Keratinocyte (primary cell): ENCODE results near the gene USP13. TPM values are rescaled to one million over a fixed set of nuclear protein-coding genes. Genes with fewer than 3 reads are reported as not detected.

Experiments
- DNase-seq: peaks from one replicate; pipeline ENCODE4 v3.0.0-alpha.2; 2011; ENCODE audit warnings: low read depth, missing footprints, low spot score
- FAIRE-seq: peaks from 2 replicates; lab custom pipeline; 2011; peaks lifted over from hg19 to GRCh38; lab: Jason Lieb, UNC
- H2AFZ ChIP-seq: 2 replicates; pipeline ENCODE4 v1.6.0; 2012; ENCODE audit warnings: low read length, control low read depth, inconsistent platforms; ENCODE audit not compliant: control insufficient read depth
- H3K27ac ChIP-seq: 2 replicates; pipeline ENCODE4 v1.5.1; 2011; ENCODE audit warnings: low read length; ENCODE audit not compliant: control insufficient read depth, insufficient read depth
- H3K27me3 ChIP-seq: 3 replicates; pipeline ENCODE4 v1.6.0; 2011; ENCODE audit warnings: low read length; ENCODE audit not compliant: control insufficient read depth, insufficient read depth; ENCODE audit errors: extremely low read depth
- H3K36me3 ChIP-seq, 2 experiments: 2 replicates in 1 of 2; 3 replicates in 1 of 2; pipeline ENCODE4 v1.5.1; 2011; ENCODE audit warnings: low read length in 2 of 2, mild to moderate bottlenecking in 1 of 2; ENCODE audit not compliant: control insufficient read depth in 2 of 2, insufficient read depth in 2 of 2; ENCODE audit errors: extremely low read depth in 1 of 2
- H3K4me1 ChIP-seq: 3 replicates; pipeline ENCODE4 v1.5.1; 2011; ENCODE audit warnings: low read length; ENCODE audit not compliant: control insufficient read depth, insufficient read depth; ENCODE audit errors: extremely low read depth
- H3K4me2 ChIP-seq: 3 replicates; pipeline ENCODE4 v1.6.0; 2011; ENCODE audit warnings: low read depth, low read length; ENCODE audit not compliant: control insufficient read depth, insufficient read depth; ENCODE audit errors: extremely low read depth
- H3K4me3 ChIP-seq, 3 experiments: fragments of 200-600 bp in 1 of 3; sonication (generic) in 1 of 3; 2 replicates in 2 of 3; 3 replicates in 1 of 3; pipeline ENCODE4 v1.5.1; 2011 to 2016; ENCODE audit warnings: low read length in 3 of 3, mild to moderate bottlenecking in 3 of 3, control low read depth in 2 of 3, inconsistent platforms in 1 of 3, low read depth in 1 of 3, mixed read lengths in 1 of 3, mixed run types in 1 of 3, moderate library complexity in 1 of 3; ENCODE audit not compliant: control insufficient read depth in 2 of 3, insufficient read depth in 2 of 3; ENCODE audit errors: extremely low read depth in 1 of 3
- H3K79me2 ChIP-seq: 2 replicates; pipeline ENCODE4 v1.6.0; 2012; ENCODE audit warnings: low read length; ENCODE audit not compliant: control insufficient read depth, insufficient read depth
- H3K9ac ChIP-seq: 3 replicates; pipeline ENCODE4 v1.6.0; 2011; ENCODE audit warnings: low read length; ENCODE audit not compliant: control insufficient read depth, insufficient read depth; ENCODE audit errors: extremely low read depth
- H3K9me1 ChIP-seq: 3 replicates; pipeline ENCODE4 v1.6.0; 2011; ENCODE audit warnings: low read length; ENCODE audit not compliant: control insufficient read depth, insufficient read depth; ENCODE audit errors: extremely low read depth
- H3K9me3 ChIP-seq: 2 replicates; pipeline ENCODE4 v1.5.1; 2012; ENCODE audit warnings: low read depth, low read length; ENCODE audit not compliant: control insufficient read depth
- H4K20me1 ChIP-seq: 3 replicates; pipeline ENCODE4 v1.6.0; 2011; ENCODE audit warnings: low read length; ENCODE audit not compliant: control insufficient read depth, insufficient read depth; ENCODE audit errors: extremely low read depth
- CTCF ChIP-seq, 3 experiments: IDR thresholded peaks in 1 of 3; conservative IDR thresholded peaks in 1 of 3; optimal IDR thresholded peaks in 1 of 3; 2 replicates in 2 of 3; 3 replicates in 1 of 3; pipeline versions ENCODE3 to v1.5.1; 2011; ENCODE audit warnings: low read length in 3 of 3, mild to moderate bottlenecking in 3 of 3, moderate library complexity in 2 of 3, control low read depth in 1 of 3, inconsistent platforms in 1 of 3; ENCODE audit not compliant: insufficient read depth in 2 of 3; ENCODE audit errors: extremely low read depth in 1 of 3
- EZH2 ChIP-seq: IDR thresholded peaks from one replicate; pipeline ENCODE4 v1.6.1; 2012; ENCODE audit warnings: inconsistent platforms, mild to moderate bottlenecking, low read length, moderate library complexity
- dilution Hi-C: fragments of 300-500 bp; cut with MboI; formaldehyde crosslinking; loops from one replicate; pipeline ENCODE4 v1.7.0; 2020; ENCODE audit warnings: low sequenced_read_pairs; ENCODE audit not compliant: extremely low pct_ligation_motif_present
- polyA plus RNA-seq, 5 experiments: library from polyadenylated mRNA; depleted of rRNA in 3 of 5; stranded (reverse) in 3 of 5; stranded (forward) in 1 of 5; unstranded in 1 of 5; fragments of >200 nt; gene quantifications; 1 replicate in 1 of 5; 2 replicates in 3 of 5; 3 replicates in 1 of 5; pipeline versions ENCODE4 v1.2.1 to v1.2.3, GENCODE V29; 2011 to 2012; ENCODE audit warnings: missing spikeins in 2 of 5, low read depth in 1 of 5, low replicate concordance in 1 of 5

Gene USP13
- polyA plus RNA-seq, 1 donor (not counting 4 experiments of a cell fraction or from before 2014, with no cell fraction given) = 3.3 TPM

- Histone ChIP-seq H3K9me3 (no peaks in the 10 kb centered on the region), H3K4me1 (peaks cover 3% of the 10 kb centered on the region), H3K4me2 (no peak overlapping the region), H3K27me3 (no peaks in the 10 kb centered on the region), H3K27ac (no peak overlapping the region), H4K20me1 (no peaks in the 10 kb centered on the region), H3K4me3 (no peak overlapping the region), H3K36me3 (no peaks in the 10 kb centered on the region), H3K9ac (no peak overlapping the region), H3K9me1 (no peaks in the 10 kb centered on the region), H2AFZ (no peak overlapping the region), H3K79me2 (no peaks in the 10 kb centered on the region)
- no peak for TF ChIP-seq EZH2
- TF ChIP-seq CTCF (optimal IDR thresholded peaks at IDR 0.05 in 1 of 3, IDR thresholded peaks at IDR 0.05 in 1 of 3, conservative IDR thresholded peaks at IDR 0.05 in 1 of 3; ENCODE audit: extremely low read depth in 1 of 3, insufficient read depth in 2 of 3, low read length in 3 of 3) = no peak
- no peak for DNase-seq
- dilution Hi-C loops = no loop called here
- FAIRE-seq = no peak
These were observed 156.8 kb downstream of the USP13 start for GRCh38 chr3:179809639-179810038.

- Histone ChIP-seq H3K9ac (no peak overlapping the region), H3K27ac (peak overlapping the region; percentile 2), H3K4me2 (peak overlapping the region; percentile 1), H3K9me3 (no peaks in the 10 kb centered on the region), H2AFZ (peak overlapping the region; percentile 49), H3K27me3 (no peaks in the 10 kb centered on the region), H3K36me3 (no peaks in the 10 kb centered on the region), H3K9me1 (no peaks in the 10 kb centered on the region), H4K20me1 (no peaks in the 10 kb centered on the region), H3K79me2 (no peaks in the 10 kb centered on the region), H3K4me1 (peaks cover 3% of the 10 kb centered on the region), H3K4me3 (no peak overlapping the region)
- dilution Hi-C loops = no loop called here
- TF ChIP-seq CTCF (optimal IDR thresholded peaks at IDR 0.05 in 1 of 3, IDR thresholded peaks at IDR 0.05 in 1 of 3, conservative IDR thresholded peaks at IDR 0.05 in 1 of 3; ENCODE audit: extremely low read depth in 1 of 3, insufficient read depth in 2 of 3, low read length in 3 of 3) (peak; percentile 56 to 78 (median 73)), EZH2 (no peak)
- FAIRE-seq (peak; percentile 98), DNase-seq (peak; percentile 9)
These were observed 158.7 kb downstream of the USP13 start for GRCh38 chr3:179811321-179812095.
